H1 (cell line): ENCODE results near the gene SHC1. TPM values are rescaled to one million over a fixed set of nuclear protein-coding genes. Genes with fewer than 3 reads are reported as not detected.

Source experiments
- CHD1 ChIP-seq: IDR thresholded peaks from 2 replicates; pipeline ENCODE4 v1.6.1; 2012; ENCODE audit warnings: low read depth, low read length, improper control_type of control experiment
- HDAC2 ChIP-seq, 2 experiments: fragments of 300-600 bp in 1 of 2; sonication (generic) in 1 of 2; IDR thresholded peaks; 2 replicates each; pipeline ENCODE4 v1.6.1; 2011 to 2012; ENCODE audit warnings: low read depth in 2 of 2, low read length in 2 of 2, mild to moderate bottlenecking in 2 of 2, moderate library complexity in 2 of 2, borderline replicate concordance in 1 of 2, inconsistent platforms in 1 of 2
- RNF2 ChIP-seq: fragments of 200-900, 300-1000 bp; sonication (generic); IDR thresholded peaks from 2 replicates; pipeline ENCODE4 v1.7.1; 2016; ENCODE audit warnings: borderline replicate concordance, low read depth, mild to moderate bottlenecking, antibody characterized with exemption, low read length; ENCODE audit not compliant: poor library complexity, severe bottlenecking; ENCODE audit errors: missing control alignments
- TEAD4 ChIP-seq: IDR thresholded peaks from 2 replicates; pipeline ENCODE4 v1.6.1; 2012; ENCODE audit warnings: low read depth, low read length, inconsistent platforms, mixed read lengths
- polyA plus RNA-seq, 7 experiments: library from polyadenylated mRNA; depleted of rRNA in 3 of 7; stranded (reverse) in 5 of 7; unstranded in 2 of 7; fragments of >200 nt in 5 of 7; fragments of 200-250 nt in 2 of 7; gene quantifications; 1 replicate in 5 of 7; 2 replicates in 1 of 7; 4 replicates in 1 of 7; pipeline versions ENCODE4 v1.2.1 to v1.2.3, GENCODE V29; 2011 to 2013; ENCODE audit warnings: missing spikeins in 2 of 7, mixed read lengths in 2 of 7
- total RNA-seq: library from RNA; stranded (reverse); fragmentation: NEBNext Ultra II Directional; extraction: Animal tissue kit (Norgen Biotek cat#: 25700); gene quantifications from 2 replicates; pipeline ENCODE4 v1.2.1, GENCODE V29; 2021

Gene SHC1
- total and polyA plus RNA-seq, 2 of the 8 experiments (the other 6 are each of a cell fraction or from before 2014, with no cell fraction given): 177 to 212 TPM

DNA sequence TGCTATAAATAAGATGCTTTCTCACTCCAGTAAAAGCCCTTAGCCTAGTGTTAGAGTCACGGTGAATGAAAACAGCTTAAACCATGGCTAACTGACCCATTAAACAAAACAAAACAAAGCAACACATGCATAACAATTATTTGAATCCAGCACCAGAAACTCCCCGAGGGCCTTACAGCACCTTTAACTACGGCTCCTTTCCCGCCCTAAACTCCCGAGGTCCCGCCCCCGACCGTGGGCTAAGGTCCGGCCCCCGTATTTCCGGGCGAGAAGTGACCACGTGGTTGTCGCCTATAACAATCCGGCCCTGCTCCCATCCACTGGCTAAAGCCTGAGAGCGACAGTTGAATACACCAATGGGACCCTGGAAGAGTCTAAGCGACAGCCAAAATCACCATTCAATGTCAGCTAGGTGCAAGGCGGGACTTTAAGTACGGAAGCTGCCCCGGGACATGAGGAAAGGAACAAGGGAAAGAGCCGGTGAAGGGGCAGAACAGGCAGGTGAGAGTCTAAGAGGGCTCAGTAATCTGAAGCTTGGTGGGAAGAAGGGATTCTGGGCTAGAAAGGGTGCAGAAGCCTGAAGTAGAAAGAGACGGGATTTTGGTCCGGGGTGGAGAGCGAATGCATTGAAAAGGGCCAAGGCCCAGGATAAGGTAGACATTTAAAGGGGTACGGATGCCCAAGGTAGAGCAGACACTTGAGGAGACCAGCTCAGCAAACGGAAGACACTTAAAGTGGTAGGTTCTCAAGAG is 12.5 kb upstream of the SHC1 start, which contains the start of gene FLAD1 (continued):
- no peak for TF ChIP-seq TEAD4
- TF ChIP-seq CHD1: no peak
- TF ChIP-seq RNF2: no peak
- peak; percentile 60 to 80; a peak in 1 of 4 replicates for TF ChIP-seq HDAC2 (IDR thresholded peaks at IDR 0.05; ENCODE audit: borderline replicate concordance in 1 of 2, low read depth in 2 of 2, low read length in 2 of 2)
